Measurements from ENCODE around the gene LMLN. TPM values are rescaled to one million over a fixed set of nuclear protein-coding genes. Genes with fewer than 3 reads are reported as not detected.

Gene LMLN
- total and polyA plus RNA-seq, 2 of the 8 experiments (the other 6 are each of a cell fraction or from before 2014, with no cell fraction given): 3.9 to 5.0 TPM

- Histone ChIP-seq H3K79me2 (ENCODE audit: control insufficient read depth in 1 of 2, insufficient read depth in 2 of 2, low read length in 2 of 2) (no peaks in the 10 kb centered on the region), H3K4me3 (ENCODE audit: extremely low read depth in 1 of 4, insufficient read depth in 2 of 4, low read depth in 3 of 4, low read length in 4 of 4) (no peak overlapping the region), H2BK120ac (replicated peaks; ENCODE audit: low read depth, low read length) (no peak overlapping the region), H3K14ac (ENCODE audit: insufficient read length) (no peak overlapping the region), H2BK5ac (ENCODE audit: low read depth, low read length) (no peak overlapping the region), H3K56ac (replicated peaks; ENCODE audit: insufficient read length, low read depth, low read length) (no peak overlapping the region), H3K4me1 (replicated peaks in 1 of 4; ENCODE audit: control insufficient read depth in 3 of 4, insufficient read depth in 4 of 4, low read length in 3 of 4) (no peaks in the 10 kb centered on the region), H3K23me2 (ENCODE audit: low read depth, low read length) (no peaks in the 10 kb centered on the region), H3K79me1 (ENCODE audit: low read depth, low read length) (no peaks in the 10 kb centered on the region), H4K91ac (replicated peaks; ENCODE audit: insufficient read length, low read length) (no peak overlapping the region), H2AK5ac (ENCODE audit: low read depth, low read length) (no peak overlapping the region), H3K4me2 (ENCODE audit: insufficient read depth in 1 of 2, low read depth in 2 of 2, low read length in 2 of 2) (no peak overlapping the region), H3K9me3 (ENCODE audit: insufficient read depth in 2 of 2, low read depth in 1 of 2, low read length in 1 of 2) (peaks cover 14 to 17% of the 10 kb centered on the region in 2 experiments; a peak in 3 of 4 replicates), H3K27ac (ENCODE audit: low read depth, low read length) (no peak overlapping the region), H3K4ac (replicated peaks; ENCODE audit: insufficient read length, low read depth, low read length) (no peak overlapping the region), H2AFZ (ENCODE audit: low read length) (no peak overlapping the region), H2BK15ac (ENCODE audit: low read length) (no peak overlapping the region), H2BK20ac (ENCODE audit: low read length) (no peak overlapping the region), H4K5ac (ENCODE audit: insufficient read length, low read depth, low read length) (no peak overlapping the region), H4K8ac (ENCODE audit: extremely low read depth, insufficient read depth, low read length) (no peak overlapping the region), H3K18ac (ENCODE audit: extremely low read depth, low read length) (no peak overlapping the region), H2BK12ac (ENCODE audit: low read depth, low read length) (no peak overlapping the region), H3K23ac (ENCODE audit: insufficient read length) (no peak overlapping the region), H3K27me3 (replicated peaks in 1 of 4; ENCODE audit: control insufficient read depth in 3 of 4, extremely low read depth in 1 of 4, insufficient read depth in 3 of 4, low read length in 3 of 4) (no peaks in the 10 kb centered on the region), H3K9ac (replicated peaks in 1 of 4; ENCODE audit: extremely low read depth in 1 of 4, low read depth in 3 of 4, low read length in 3 of 4) (no peak overlapping the region), H3K36me3 (ENCODE audit: control insufficient read depth in 2 of 4, insufficient read depth in 4 of 4, low read length in 3 of 4) (no peaks in the 10 kb centered on the region), H4K20me1 (replicated peaks in 1 of 2; ENCODE audit: control insufficient read depth in 1 of 2, insufficient read depth in 2 of 2, low read length in 2 of 2) (no peaks in the 10 kb centered on the region)
- FAIRE-seq (no peak), DNase-seq (ENCODE audit: low read depth in 1 of 2, low spot score in 2 of 2) (no peak)
- ChIA-PET CTCF (ENCODE audit: partially characterized antibody) (interaction anchor here (4.3 to 5.2 kb wide), 2 partner anchors 17 to 19 kb away, joined by 24 to 70 read pairs; no protein-coding TSS in a partner anchor), POLR2A (ENCODE audit: partially characterized antibody) (no interaction called here)
- TF ChIP-seq KDM1A (IDR thresholded peaks at IDR 0.05; ENCODE audit: borderline replicate concordance, low read length): no peak
- no peak for TF ChIP-seq GTF2F1 (IDR thresholded peaks at IDR 0.05; ENCODE audit: borderline replicate concordance, low read depth, low read length)
- no peak for TF ChIP-seq POLR2AphosphoS5 (IDR thresholded peaks at IDR 0.05; ENCODE audit: low read depth, low read length)
- no peak for TF ChIP-seq CEBPB (IDR thresholded peaks at IDR 0.05; ENCODE audit: low read depth, low read length)
- no peak for TF ChIP-seq MAX (IDR thresholded peaks at IDR 0.05)
- no peak for TF ChIP-seq SIX5 (IDR thresholded peaks at IDR 0.05; ENCODE audit: low read depth, low read length)
- TF ChIP-seq USF2 (IDR thresholded peaks at IDR 0.05; ENCODE audit: low read length): no peak
- no peak for TF ChIP-seq PHF8 (conservative IDR thresholded peaks at IDR 0.05; ENCODE audit: low read depth, low read length)
- no peak for TF ChIP-seq RFX5 (IDR thresholded peaks at IDR 0.05; ENCODE audit: borderline replicate concordance, low read depth, low read length)
- no peak for TF ChIP-seq JUND (IDR thresholded peaks at IDR 0.05; ENCODE audit: low read length)
- TF ChIP-seq NRF1 (IDR thresholded peaks at IDR 0.05; ENCODE audit: low read depth, low read length): no peak
- no peak for TF ChIP-seq KDM4A (IDR thresholded peaks at IDR 0.05; ENCODE audit: low read depth, low read length, severe bottlenecking)
- TF ChIP-seq FOSL1 (IDR thresholded peaks at IDR 0.05; ENCODE audit: insufficient read depth, low read depth, low read length): no peak
- no peak for TF ChIP-seq CHD1 (IDR thresholded peaks at IDR 0.05; ENCODE audit: low read depth, low read length)
- TF ChIP-seq POU5F1 (IDR thresholded peaks at IDR 0.05; ENCODE audit: low read depth, low read length): no peak
Observed at GRCh38 chr3:198048445-198048844, 88.4 kb downstream of the LMLN start.

All from H1 (cell line).